GM12873 (cell line): ENCODE results near the gene TYSND1.

Experiments
- CTCF ChIP-seq: IDR thresholded peaks from 2 replicates; pipeline ENCODE4 v1.5.1; 2012; ENCODE audit warnings: low read depth, mild to moderate bottlenecking, moderate library complexity, low read length, control low read depth; ENCODE audit not compliant: insufficient read depth; ENCODE audit errors: missing control alignments

The TYSND1 gene

DNA sequence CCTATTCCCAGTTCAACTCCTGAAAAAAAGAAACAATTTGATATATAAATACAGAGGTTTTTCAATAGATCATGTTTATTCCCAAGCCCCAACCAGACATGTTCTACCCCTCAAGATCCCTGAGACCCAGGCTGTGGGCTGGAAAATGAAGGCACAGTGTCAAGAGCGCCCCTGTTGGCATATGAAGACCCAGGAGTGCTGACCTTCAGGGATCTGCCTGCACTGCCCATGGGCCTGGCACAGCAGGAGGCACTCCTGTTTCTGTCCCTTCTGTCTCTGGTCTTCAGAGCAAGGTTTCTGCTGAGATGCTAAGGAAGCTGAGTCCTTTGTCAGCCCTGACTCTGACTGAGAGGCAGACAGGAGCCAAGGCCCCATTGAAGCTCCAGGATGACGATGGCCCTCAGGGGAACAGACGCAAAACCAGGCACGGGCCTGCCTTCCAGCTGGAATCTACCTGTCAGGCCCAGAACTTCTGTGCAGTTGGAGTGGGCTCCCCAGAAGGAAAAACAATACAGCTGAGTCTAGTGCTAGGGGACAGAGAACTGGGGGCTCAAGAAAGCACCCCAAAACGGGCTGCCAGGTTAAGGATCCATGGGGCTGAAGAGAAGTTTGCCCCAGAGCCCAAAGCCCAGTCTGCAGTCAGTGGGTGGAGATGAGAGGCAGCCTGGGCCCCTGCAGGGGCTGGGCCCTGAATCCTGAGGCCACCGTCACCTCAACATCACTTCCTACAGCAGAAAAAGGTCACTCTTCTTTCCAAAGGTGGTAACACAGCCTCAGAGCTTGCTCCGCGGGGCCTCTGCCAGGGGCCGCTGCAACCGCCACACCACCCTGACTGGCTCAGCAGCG lies 7.1 kb downstream of the TYSND1 start:
- TF ChIP-seq CTCF, result no peak

DNA sequence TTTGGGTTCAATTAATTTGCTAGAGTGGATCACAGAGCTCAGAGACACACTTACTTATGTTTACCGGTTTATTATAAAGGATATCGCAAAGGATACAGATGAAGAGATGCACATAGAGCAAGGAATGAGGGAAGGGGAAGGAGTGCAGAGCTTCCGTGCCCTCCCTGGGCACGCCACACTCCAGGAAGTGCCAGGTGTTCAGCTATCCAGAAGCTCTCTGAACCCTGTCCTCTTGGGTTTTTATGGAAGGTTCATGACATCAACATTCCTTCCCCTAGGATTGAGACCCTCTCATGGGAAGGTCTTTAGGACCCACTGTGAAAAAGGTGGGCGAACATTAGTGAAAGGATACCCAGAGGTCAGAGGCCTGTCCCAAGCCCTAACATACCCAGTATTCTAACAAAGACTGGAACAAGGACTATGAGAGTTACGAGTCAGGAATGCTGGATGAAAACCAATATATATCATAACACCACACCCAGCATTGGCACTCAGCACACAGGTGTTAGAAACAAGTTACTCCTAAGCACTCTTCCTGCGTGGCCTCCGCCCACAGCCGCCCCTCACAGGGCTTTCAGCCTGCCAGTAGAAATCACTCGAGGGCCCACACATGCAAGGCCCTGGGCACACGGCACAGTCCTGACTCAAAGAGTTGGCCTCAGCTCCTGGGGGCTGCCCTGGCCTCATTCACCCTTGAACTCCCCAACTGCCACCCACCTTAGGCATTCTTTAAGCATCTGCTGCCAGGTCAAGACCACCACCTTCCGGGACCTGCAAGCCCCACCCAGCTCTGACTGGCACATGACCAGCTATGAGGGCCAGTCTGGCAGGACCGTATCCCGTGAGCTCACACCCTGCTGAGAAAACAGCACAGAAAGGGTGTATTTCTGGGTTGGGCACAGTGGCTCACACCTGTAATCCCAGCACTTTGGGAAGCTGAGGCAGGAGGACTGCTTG lies 8.3 kb downstream of the TYSND1 start:
- no peak for TF ChIP-seq CTCF

GRCh38 chr10:70137135-70137534 lies 9.4 kb downstream of the TYSND1 start:
- TF ChIP-seq CTCF, result no peak

DNA sequence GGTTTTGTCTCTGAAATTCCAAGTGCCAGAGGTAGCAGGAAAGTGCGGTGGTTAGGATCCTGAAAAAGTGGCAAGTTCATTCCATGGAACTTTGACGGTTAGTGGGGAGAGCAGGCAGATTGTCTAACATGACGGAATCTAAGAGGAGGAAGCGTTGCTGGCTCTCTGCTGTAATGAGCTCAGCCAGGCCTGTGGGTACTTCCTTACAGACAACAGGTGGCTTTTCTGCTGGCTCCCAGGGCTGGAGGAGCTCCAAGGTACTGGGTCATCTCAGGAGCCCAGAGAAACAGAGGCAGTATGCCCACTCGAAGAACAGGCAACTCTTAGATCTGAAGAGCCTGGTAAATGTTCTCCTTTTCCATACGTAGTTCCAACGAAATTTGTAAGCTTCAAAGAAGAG lies 10.8 kb downstream of the TYSND1 start:
- no peak for TF ChIP-seq CTCF

- no peak for TF ChIP-seq CTCF
Observed at GRCh38 chr10:70135046-70135445, 11.5 kb downstream of the TYSND1 start.

- TF ChIP-seq CTCF, result peak; percentile 26
Observed at GRCh38 chr10:70132098-70133029, 14.1 kb downstream of the TYSND1 start, which contains the start of gene AIFM2. TSS of gene AIFM2 (minus strand) at chr10:70132825. CDS start at chr10:70124084, 8,741 bp downstream.
